GM10248 (cell line): ENCODE data around the gene PCGF2.
A peak's percentile ranks its signal among the peaks of the same experiment; 100 is the strongest.

Experiments
- CTCF ChIA-PET: fragments of 300-600 bp; sonication (Branson Sonifier 250); formaldehyde crosslinking; extraction: SDS; loops from one replicate; lab custom pipeline; 2021; ENCODE audit warnings: antibody characterized with exemption; lab: Yijun Ruan, JAX
- POLR2A ChIA-PET: fragments of 350-650 bp; sonication (Branson Sonifier 250); formaldehyde crosslinking; extraction: SDS; loops from one replicate; lab custom pipeline; 2020; ENCODE audit warnings: antibody characterized with exemption; lab: Yijun Ruan, JAX
- DNase-seq: peaks from one replicate; pipeline ENCODE4 v3.0.0; 2012; ENCODE audit errors: extremely low spot score
- TF ChIP-seq, protein P1 (sequence below): IDR thresholded peaks from 2 replicates; pipeline ENCODE4 v1.5.1; 2012; ENCODE audit warnings: mild to moderate bottlenecking, low read depth; ENCODE audit errors: extremely low read depth, missing control alignments, control extremely low read depth

Gene PCGF2

DNA sequence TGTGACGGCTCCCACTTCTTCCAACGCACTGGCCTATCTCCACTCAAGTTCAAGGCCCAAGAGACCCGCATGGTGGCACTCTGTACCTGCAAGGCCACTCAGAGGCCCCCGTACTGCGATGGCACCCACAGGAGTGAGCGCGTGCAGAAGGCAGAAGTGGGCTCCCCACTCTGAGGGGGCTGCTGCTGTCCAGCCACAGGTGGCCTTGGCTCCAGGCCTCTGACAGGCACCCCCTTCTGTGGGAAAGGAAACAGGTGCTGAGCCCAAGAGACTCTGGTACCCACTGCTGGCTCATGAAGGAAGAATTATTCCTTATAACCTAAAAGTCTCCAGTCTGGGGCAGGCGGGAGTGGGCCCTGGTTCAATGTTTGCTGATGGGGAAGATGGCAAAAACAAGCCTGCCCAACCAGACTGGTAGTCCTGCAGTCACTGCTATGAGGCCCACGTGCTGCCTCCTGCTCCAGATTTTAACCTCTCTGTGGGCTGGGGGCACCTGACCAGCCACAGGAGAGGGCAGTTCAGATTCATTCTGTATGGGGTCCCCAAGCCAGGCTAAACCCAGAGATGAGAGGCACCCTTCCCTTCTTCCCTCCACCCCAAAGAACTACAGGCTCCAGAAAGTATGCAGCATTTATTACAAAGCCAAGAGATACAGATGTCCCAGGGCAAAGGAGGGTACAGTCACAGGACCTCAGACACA, 14.7 kb downstream of the PCGF2 start:
- no peak for DNase-seq
- POLR2A ChIA-PET: no interaction called here
- CTCF ChIA-PET: interaction anchor here (0.8 to 4.8 kb wide), 10 partner anchors 9 to 70 kb away, joined by 3 to 80 read pairs (median 22); partner anchors contain the start of gene EPOP
- TF ChIP-seq, protein P1, sequence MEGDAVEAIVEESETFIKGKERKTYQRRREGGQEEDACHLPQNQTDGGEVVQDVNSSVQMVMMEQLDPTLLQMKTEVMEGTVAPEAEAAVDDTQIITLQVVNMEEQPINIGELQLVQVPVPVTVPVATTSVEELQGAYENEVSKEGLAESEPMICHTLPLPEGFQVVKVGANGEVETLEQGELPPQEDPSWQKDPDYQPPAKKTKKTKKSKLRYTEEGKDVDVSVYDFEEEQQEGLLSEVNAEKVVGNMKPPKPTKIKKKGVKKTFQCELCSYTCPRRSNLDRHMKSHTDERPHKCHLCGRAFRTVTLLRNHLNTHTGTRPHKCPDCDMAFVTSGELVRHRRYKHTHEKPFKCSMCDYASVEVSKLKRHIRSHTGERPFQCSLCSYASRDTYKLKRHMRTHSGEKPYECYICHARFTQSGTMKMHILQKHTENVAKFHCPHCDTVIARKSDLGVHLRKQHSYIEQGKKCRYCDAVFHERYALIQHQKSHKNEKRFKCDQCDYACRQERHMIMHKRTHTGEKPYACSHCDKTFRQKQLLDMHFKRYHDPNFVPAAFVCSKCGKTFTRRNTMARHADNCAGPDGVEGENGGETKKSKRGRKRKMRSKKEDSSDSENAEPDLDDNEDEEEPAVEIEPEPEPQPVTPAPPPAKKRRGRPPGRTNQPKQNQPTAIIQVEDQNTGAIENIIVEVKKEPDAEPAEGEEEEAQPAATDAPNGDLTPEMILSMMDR: no peak

DNA sequence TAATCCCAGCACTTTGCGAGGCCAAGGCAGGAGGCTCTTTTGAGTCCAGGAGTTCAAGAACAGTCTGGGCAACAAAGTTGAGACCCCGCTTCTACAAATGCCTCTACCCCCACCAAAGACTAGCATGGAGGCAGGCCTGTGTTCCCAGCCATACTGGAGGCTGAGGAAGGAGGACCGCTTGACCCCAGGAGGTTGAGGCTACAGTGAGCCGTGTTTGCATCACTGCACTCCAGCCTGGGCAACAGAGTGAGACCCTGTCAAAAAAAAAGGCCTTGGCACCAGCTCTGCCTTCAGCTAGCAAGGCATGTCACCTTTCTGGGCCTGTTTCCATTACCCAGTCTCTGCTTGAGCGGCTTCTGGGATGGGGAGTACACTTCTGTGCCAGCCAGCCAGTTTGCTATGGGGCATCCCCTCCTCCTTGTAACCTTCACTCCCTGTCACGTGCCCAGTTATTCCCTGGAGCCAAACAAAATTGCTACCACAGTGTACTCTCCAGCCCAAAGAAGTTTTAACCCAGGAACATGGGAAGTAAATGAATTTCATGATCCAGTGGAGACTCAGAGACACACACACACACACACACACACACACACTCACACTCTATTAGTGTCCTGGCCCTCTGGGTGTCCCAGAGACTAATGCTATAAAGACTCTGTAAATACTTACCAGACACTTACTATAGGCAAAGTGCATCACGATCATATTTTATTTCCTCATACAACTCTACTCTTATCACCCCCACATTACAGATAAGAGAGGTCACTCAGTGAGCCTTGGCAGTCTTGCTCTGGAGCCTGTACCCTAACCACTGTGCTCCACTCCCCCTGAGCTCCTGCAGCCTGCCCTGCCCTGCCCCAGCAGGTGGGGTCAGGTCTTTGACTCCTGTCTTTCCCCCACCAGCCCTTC, 15.5 kb downstream of the PCGF2 start:
- DNase-seq: no peak
- CTCF ChIA-PET: interaction anchor here (0.8 to 2.5 kb wide), 3 partner anchors 10 to 58 kb away, joined by 3 to 18 read pairs (median 5); partner anchors contain the start of gene EPOP
- POLR2A ChIA-PET: no interaction called here
- TF ChIP-seq, protein P1: no peak

DNA sequence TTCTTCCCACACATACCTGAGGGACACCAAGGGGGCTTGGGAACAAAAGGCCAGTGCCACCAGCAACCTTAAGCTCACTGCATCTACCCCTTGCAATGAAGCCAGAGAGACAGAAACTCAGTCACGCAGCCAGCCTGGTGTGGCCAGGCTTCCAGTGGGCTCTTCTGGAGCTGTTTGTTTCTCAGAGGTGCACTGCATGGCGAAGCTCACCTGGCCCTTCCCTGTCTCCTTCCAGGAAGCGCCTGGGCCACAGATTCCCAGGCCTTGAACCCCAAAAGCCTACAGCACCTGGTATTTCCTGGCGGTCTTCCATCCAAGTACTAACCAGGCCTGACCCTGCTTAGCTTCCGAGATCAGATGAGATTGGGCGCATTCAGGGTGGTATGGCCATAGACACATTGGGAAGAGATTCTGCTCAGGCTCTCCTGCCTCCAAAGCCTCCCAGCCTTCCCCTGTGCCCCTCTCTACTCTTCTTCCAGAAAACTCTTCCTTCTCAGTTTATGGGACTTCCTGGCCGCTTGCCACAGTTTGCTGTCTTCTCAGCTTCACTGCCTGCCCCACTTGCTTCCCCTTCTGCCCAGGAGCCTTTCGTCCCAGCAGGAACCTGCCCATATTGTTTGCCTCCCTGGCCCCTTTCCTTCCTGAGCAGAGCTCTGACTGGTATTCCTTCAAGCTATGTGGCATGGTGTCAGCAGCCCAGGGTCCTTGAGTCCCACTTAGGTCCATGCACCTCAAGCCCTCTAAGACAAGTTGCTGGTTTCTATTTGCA, 16.4 kb downstream of the PCGF2 start:
- TF ChIP-seq, protein P1: no peak
- DNase-seq: no peak
- ChIA-PET CTCF (interaction anchor here (0.7 to 2.5 kb wide), 16 partner anchors 10 to 421 kb away, joined by 3 to 18 read pairs (median 3); partner anchors contain the start of gene EPOP), POLR2A (no interaction called here)

DNA sequence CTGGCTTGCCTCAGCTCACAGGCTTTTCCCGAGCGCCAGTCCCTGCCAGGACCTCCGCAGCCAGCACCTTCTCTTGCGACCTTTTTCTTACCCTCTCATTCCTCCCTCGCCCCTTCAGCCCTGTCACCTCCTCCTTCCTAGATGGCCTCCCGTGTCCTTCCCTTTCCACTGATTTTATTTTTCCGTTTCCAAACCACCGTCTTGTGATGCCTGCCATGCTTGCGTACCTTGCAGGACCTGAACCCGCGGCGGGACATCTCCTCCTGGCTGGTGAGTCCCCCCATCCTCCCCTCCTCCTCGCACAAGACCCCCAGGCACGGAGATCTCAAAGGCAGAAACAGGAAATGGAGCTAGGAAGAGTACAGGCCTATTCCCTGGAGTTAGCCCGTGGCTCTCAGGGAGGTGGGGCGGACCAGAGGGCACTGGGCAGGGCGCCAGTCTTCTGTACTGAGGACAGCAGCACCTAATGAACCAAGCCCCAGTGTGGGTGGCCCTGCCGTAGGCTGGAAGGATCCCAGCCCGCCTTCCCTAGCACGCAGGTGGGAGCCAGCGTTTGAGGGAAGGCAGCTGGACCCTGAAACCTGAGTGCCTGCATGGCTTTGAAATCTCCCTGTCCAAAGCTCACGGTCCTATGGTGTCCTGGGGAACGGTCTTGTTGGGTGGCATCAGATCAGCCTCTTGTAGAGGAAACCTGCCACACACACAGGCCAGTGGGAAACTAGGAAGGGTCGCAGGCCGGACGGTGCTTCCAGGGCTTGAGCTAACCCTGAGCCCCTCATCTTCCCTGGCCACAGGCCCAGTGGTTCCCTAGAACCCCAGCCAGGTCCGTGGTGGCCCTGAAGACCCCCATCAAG, 17.4 kb downstream of the PCGF2 start:
- TF ChIP-seq, protein P1: no peak
- ChIA-PET POLR2A (no interaction called here), CTCF (interaction anchor here (0.7 to 2.5 kb wide), 16 partner anchors 11 to 422 kb away, joined by 3 to 18 read pairs (median 3); partner anchors contain the start of gene EPOP)
- no peak for DNase-seq

DNA sequence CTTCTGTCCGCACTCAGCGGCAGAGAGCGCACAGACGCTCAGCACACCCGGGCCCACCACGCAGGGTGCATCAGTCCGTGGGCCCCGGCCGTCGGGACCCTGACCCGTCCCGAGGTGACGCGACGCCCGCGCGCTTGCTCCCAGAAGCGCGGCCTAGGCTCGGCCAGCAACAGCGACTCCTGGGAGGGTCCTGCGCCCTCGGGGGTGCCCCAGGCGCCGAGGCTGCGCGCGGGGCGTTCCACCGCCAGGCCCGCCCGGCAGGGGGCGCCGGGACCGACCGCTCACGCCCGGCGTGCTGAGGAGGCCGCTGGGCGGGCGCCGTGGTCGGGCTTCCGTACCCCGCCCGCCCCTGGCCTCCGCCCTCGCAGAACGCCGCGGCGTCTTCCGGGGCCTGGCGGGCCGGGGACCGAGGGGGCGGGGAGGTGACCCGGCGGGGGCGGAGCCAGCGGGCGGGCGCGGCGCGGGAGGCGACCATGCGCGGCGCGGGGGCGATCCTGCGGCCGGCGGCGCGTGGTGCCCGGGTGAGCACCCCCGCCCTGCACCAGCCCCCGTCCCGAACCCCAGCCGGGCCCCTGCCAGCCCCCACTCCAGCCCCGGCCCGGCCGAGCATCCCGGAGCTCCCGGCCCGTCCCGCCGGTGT, 18.1 kb downstream of the PCGF2 start, which contains the start of gene CISD3:
CISD3 (plus strand) TSS at position 456 of the 640 bp plus-strand sequence; CDS start at position 474, 18 bp downstream.
- DNase-seq: peak; percentile 95
- TF ChIP-seq, protein P1: peak; percentile 93
- POLR2A ChIA-PET: no interaction called here
- CTCF ChIA-PET: interaction anchor here (1.2 to 2.2 kb wide), 11 partner anchors 12 to 381 kb away, joined by 3 to 18 read pairs (median 4); no protein-coding TSS in a partner anchor
